ENCODE results near the gene STIP1.

- TF ChIP-seq CTCF (IDR thresholded peaks at IDR 0.05): peak in 3 of 6 experiments; percentile 18 to 37 (median 32)
- peak in 2 of 4 donors; percentile 86 to 93 for TF ChIP-seq POLR2A (IDR thresholded peaks at IDR 0.05)
Measured at GRCh38 chr11:64225608-64226506, 39.9 kb downstream of the STIP1 start, which contains the start of the genes NUDT22 and TRPT1.
